ENCODE data around the gene DDX20.

DDX20 gene, protein sequence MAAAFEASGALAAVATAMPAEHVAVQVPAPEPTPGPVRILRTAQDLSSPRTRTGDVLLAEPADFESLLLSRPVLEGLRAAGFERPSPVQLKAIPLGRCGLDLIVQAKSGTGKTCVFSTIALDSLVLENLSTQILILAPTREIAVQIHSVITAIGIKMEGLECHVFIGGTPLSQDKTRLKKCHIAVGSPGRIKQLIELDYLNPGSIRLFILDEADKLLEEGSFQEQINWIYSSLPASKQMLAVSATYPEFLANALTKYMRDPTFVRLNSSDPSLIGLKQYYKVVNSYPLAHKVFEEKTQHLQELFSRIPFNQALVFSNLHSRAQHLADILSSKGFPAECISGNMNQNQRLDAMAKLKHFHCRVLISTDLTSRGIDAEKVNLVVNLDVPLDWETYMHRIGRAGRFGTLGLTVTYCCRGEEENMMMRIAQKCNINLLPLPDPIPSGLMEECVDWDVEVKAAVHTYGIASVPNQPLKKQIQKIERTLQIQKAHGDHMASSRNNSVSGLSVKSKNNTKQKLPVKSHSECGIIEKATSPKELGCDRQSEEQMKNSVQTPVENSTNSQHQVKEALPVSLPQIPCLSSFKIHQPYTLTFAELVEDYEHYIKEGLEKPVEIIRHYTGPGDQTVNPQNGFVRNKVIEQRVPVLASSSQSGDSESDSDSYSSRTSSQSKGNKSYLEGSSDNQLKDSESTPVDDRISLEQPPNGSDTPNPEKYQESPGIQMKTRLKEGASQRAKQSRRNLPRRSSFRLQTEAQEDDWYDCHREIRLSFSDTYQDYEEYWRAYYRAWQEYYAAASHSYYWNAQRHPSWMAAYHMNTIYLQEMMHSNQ

GRCh38 chr1:111755331-111756123, at the start of gene DDX20:
DDX20 (plus strand) TSS chr1:111755901; CDS start chr1:111755925, 24 bp downstream.
- TF ChIP-seq, protein P1, sequence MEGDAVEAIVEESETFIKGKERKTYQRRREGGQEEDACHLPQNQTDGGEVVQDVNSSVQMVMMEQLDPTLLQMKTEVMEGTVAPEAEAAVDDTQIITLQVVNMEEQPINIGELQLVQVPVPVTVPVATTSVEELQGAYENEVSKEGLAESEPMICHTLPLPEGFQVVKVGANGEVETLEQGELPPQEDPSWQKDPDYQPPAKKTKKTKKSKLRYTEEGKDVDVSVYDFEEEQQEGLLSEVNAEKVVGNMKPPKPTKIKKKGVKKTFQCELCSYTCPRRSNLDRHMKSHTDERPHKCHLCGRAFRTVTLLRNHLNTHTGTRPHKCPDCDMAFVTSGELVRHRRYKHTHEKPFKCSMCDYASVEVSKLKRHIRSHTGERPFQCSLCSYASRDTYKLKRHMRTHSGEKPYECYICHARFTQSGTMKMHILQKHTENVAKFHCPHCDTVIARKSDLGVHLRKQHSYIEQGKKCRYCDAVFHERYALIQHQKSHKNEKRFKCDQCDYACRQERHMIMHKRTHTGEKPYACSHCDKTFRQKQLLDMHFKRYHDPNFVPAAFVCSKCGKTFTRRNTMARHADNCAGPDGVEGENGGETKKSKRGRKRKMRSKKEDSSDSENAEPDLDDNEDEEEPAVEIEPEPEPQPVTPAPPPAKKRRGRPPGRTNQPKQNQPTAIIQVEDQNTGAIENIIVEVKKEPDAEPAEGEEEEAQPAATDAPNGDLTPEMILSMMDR (IDR thresholded peaks at IDR 0.05; ENCODE audit: insufficient read depth, low read depth, low read length, missing control alignments), result peak; percentile 88
- peak within 1 kb of the TSS; percentile 86 for H3K4me3 ChIP-seq (ENCODE audit: low read depth, low read length)
- peak; percentile 95 for DNase-seq (ENCODE audit: low read depth)

- no peak overlapping the region for H3K4me3 ChIP-seq (ENCODE audit: low read depth, low read length)
- no peak for DNase-seq (ENCODE audit: low read depth)
- TF ChIP-seq, protein P1 (IDR thresholded peaks at IDR 0.05; ENCODE audit: insufficient read depth, low read depth, low read length, missing control alignments), result no peak
Measured at GRCh38 chr1:111706921-111707320, 48.8 kb upstream of the DDX20 start.

DNA sequence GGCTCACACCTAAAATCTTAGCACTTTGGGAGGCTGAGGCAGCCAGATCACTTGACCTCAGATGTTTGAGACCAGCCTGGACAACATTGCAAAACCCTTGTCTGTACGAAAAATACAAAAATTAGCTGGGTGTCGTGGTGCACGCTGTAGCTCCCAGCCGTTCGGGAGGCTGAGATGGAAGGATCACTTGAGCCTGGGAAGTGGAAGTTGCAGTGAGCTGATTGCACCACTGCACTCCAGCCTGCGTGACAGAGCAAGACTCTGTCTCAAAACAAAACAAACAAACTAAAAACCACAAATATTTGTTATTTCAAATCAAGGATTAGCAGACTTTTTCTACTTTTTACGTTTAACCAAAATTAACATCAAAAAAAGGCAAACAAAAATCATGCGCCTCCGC, 47.8 kb upstream of the DDX20 start:
- H3K4me3 ChIP-seq (ENCODE audit: low read depth, low read length), result no peak overlapping the region
- no peak for DNase-seq (ENCODE audit: low read depth)
- TF ChIP-seq, protein P1 (IDR thresholded peaks at IDR 0.05; ENCODE audit: insufficient read depth, low read depth, low read length, missing control alignments), result no peak

DNA sequence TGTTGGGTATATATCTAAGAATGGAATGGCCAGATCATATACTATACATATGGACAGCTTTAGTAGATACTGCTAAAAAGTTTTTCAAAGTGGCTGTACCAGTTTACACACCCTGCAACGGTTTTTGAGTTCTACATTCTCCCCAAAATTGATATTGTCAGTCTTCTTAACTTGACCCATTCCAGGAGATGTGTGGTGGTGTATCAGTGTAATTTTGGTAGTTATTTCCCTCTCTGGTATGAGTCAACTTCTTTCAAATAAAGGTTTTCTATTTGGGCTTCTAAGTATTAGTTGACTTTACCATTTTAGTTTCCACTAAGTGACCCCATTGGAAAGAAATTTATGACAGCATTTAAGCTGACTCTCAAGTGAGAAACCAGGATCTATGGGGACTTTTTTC, 45.7 kb upstream of the DDX20 start:
- DNase-seq (ENCODE audit: low read depth), result no peak
- H3K4me3 ChIP-seq (ENCODE audit: low read depth, low read length), result no peak overlapping the region
- TF ChIP-seq, protein P1 (IDR thresholded peaks at IDR 0.05; ENCODE audit: insufficient read depth, low read depth, low read length, missing control alignments), result no peak

DNA sequence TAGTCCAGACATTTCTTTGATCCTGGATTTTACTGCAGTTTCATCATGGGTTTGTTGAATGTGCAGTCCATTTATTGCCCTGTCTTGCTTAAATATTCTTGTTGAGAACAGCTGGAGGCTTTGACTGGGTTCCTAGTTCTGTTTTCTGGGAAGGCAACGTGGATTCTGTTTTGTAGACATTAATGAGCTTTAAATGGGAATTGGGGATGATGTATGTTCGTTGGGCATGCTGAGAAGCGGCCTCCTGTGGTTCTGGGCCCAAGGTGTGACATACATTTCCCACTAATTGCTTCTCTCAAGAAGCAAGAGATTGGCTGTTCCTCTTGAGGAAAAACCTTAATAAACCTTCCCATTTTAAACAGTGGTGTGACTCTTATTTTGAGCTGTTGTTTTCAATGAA, 39.4 kb upstream of the DDX20 start:
- no peak for DNase-seq (ENCODE audit: low read depth)
- no peak overlapping the region for H3K4me3 ChIP-seq (ENCODE audit: low read depth, low read length)
- TF ChIP-seq, protein P1 (IDR thresholded peaks at IDR 0.05; ENCODE audit: insufficient read depth, low read depth, low read length, missing control alignments), result no peak

- DNase-seq (ENCODE audit: low read depth), result no peak
- no peak overlapping the region for H3K4me3 ChIP-seq (ENCODE audit: low read depth, low read length)
- TF ChIP-seq, protein P1 (IDR thresholded peaks at IDR 0.05; ENCODE audit: insufficient read depth, low read depth, low read length, missing control alignments), result no peak
Measured at GRCh38 chr1:111717450-111717849, 38.3 kb upstream of the DDX20 start.

Measured in GM12865 (cell line).